ENCODE results near the gene MFAP5. TPM values are rescaled to one million over a fixed set of nuclear protein-coding genes. Genes with fewer than 3 reads are reported as not detected.

Gene MFAP5
- total RNA-seq, 1 experiment from 2014 or later, result not detected

- Histone ChIP-seq H3K27me3 (ENCODE audit: insufficient read depth, low read length) (0 out of 2 replicates have a peak, but pooled peaks cover 7% of the 10 kb centered on the region), H4K20me1 (ENCODE audit: insufficient read depth) (no peaks in the 10 kb centered on the region), H3K36me3 (ENCODE audit: control insufficient read depth in 1 of 2, insufficient read depth in 2 of 2, low read length in 2 of 2) (no peaks in the 10 kb centered on the region), H3K4me2 (ENCODE audit: low read length) (no peak overlapping the region), H3K4me3 (replicated peaks in 1 of 2; ENCODE audit: low read depth in 1 of 2, low read length in 2 of 2) (no peak overlapping the region), H2AFZ (ENCODE audit: low read depth, low read length, poor library complexity, severe bottlenecking) (no peak overlapping the region), H3K4me1 (ENCODE audit: control insufficient read depth in 1 of 2, insufficient read depth in 2 of 2, low read length in 2 of 2) (peaks cover 4 to 10% of the 10 kb centered on the region in 2 experiments; a peak in 3 of 4 replicates), H3K79me2 (ENCODE audit: insufficient read depth, low read length) (no peaks in the 10 kb centered on the region), H3K9ac (ENCODE audit: low read length) (no peak overlapping the region), H3K27ac (ENCODE audit: low read depth, low read length) (no peak overlapping the region), H3K9me3 (ENCODE audit: control insufficient read depth in 1 of 2, insufficient read depth in 1 of 2, low read depth in 1 of 2, low read length in 2 of 2) (no peaks in the 10 kb centered on the region), H3K9me2 (ENCODE audit: insufficient read depth) (no peaks in the 10 kb centered on the region)
- intact Hi-C loops (cut with micrococcal nuclease), result no loop called here
- TF ChIP-seq EZH2phosphoT487 (IDR thresholded peaks at IDR 0.05; ENCODE audit: borderline replicate concordance) (no peak), RAD21 (IDR thresholded peaks at IDR 0.05; ENCODE audit: low read depth) (no peak), REST (IDR thresholded peaks at IDR 0.05; ENCODE audit: low read depth) (no peak), ELF1 (IDR thresholded peaks at IDR 0.05; ENCODE audit: borderline replicate concordance, low read depth) (no peak), SIN3A (IDR thresholded peaks at IDR 0.05; ENCODE audit: low read depth) (no peak), YY1 (IDR thresholded peaks at IDR 0.05; ENCODE audit: extremely low read depth, insufficient replicate concordance, low read depth, low read length) (no peak), ZNF274 (IDR thresholded peaks at IDR 0.05; ENCODE audit: low read depth, low read length) (no peak), ATF3 (IDR thresholded peaks at IDR 0.05) (no peak), CTCF (IDR thresholded peaks at IDR 0.05 in 2 of 3, conservative IDR thresholded peaks at IDR 0.05 in 1 of 3; ENCODE audit: borderline replicate concordance in 1 of 3, insufficient read depth in 1 of 3, low read depth in 2 of 3, low read length in 2 of 3) (no peak)
- ChIA-PET RAD21 (ENCODE audit: low non-redundant PET in 1 of 2, low total read pairs in 2 of 2, uncharacterized antibody in 2 of 2, unreplicated experiment in 2 of 2) (no interaction called here), POLR2A (no interaction called here), CTCF (no interaction called here)
- BruUV-seq (replicated peaks), result no TSS peak
- DNase-seq (ENCODE audit: low read depth, low spot score) (no peak), ATAC-seq (no peak)
Measured at GRCh38 chr12:8692573-8692972, 29.9 kb upstream of the MFAP5 start.
